OCI-LY1 (cell line): ENCODE measurements around the gene DOK5.

Source experiments
- EZH2 ChIP-seq: fragments of 200-600 bp; sonication (generic), shearing (Covaris generic); IDR thresholded peaks from 2 replicates; pipeline ENCODE4 v1.8.0; 2017; ENCODE audit warnings: borderline replicate concordance, mixed run types, mild to moderate bottlenecking, antibody characterized with exemption, low read length, moderate library complexity, mixed read lengths
- TF ChIP-seq, protein P1 (sequence below): fragments of 200-600 bp; sonication (generic), shearing (Covaris generic); IDR thresholded peaks from 2 replicates; pipeline ENCODE4 v1.5.1; 2017; ENCODE audit warnings: mild to moderate bottlenecking, antibody characterized with exemption, low read length, moderate library complexity, mixed read lengths

DNA sequence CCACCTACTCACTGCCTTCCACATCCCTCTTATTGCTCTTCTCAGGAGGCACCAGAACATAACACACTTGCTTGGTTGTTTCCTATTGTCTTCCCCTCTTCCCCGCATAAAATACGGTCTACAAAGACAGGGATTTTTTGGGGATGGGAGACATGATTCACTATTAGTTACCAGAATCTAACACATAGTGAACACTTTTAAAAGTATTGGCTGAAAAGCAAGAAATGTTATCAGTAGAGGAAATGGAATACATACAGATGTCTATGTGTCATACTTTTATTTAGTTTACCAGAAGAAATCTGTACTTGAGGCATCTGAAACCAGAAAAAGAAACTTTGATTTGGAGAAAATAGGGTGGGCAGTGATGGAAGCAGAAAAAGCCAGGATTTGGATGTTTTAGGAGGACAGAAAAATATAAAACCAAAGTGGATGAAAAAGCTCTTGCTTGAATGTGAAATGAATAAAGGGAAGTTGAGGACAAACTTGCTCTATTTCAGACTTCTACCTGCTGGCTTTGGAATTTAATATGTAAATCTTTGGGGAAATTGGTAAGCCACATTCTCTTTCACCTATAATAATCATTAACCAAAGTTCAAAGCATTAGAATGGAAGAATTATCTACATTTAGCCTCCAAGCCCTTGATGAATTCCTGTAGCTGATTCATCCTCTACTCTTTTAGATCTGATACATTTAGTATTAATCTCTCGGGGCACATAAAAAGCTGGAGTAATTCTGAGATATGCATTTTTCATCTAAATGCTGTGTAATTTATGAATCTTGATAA lies 82.6 kb downstream of the DOK5 start:
- TF ChIP-seq, protein P1, sequence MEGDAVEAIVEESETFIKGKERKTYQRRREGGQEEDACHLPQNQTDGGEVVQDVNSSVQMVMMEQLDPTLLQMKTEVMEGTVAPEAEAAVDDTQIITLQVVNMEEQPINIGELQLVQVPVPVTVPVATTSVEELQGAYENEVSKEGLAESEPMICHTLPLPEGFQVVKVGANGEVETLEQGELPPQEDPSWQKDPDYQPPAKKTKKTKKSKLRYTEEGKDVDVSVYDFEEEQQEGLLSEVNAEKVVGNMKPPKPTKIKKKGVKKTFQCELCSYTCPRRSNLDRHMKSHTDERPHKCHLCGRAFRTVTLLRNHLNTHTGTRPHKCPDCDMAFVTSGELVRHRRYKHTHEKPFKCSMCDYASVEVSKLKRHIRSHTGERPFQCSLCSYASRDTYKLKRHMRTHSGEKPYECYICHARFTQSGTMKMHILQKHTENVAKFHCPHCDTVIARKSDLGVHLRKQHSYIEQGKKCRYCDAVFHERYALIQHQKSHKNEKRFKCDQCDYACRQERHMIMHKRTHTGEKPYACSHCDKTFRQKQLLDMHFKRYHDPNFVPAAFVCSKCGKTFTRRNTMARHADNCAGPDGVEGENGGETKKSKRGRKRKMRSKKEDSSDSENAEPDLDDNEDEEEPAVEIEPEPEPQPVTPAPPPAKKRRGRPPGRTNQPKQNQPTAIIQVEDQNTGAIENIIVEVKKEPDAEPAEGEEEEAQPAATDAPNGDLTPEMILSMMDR: no peak
- TF ChIP-seq EZH2: no peak
